ENCODE data around the gene SIGLEC7. TPM values are rescaled to one million over a fixed set of nuclear protein-coding genes. Genes with fewer than 3 reads are reported as not detected.

SIGLEC7 gene
- total RNA-seq, 2 experiments from 2014 or later: 0.20 TPM; not detected in 1

DNA sequence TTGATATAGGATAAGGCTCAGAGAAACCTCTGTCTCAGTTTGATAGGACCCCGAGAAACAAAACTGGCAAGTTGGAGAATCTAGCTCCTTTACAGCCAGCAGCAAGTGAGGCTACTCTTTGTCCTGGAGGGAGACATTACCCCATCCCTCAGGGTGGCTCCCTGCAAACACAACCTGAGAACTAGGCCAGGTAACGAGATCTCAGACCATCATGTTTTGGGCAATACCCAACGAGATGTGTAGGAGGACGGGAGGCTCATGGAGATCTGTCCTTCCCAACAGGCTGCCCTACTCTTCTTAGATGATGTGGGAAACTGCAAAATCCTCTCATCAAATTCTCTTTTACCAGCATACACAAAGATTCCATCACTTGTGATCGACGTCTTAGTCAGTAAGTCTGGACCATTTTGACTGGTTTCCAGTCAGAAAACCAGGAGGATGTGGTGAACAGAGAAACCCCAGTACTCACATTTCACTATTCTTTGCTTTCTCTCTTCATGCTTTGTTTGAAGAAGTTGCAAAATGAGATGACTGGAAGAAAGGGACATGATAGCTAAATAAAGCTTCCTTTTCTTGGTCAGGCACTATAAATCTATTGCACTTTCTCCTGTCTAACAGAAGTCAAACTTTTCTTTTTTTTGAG lies 27.9 kb upstream of the SIGLEC7 start:
- Mint-ChIP-seq H3K4me3 (no peak overlapping the region), H3K4me1 (ENCODE audit: low read depth) (peaks cover 20% of the 10 kb centered on the region), H3K27me3 (no peaks in the 10 kb centered on the region), H3K9me3 (no peaks in the 10 kb centered on the region), H3K27ac (peak overlapping the region; percentile 54), H3K36me3 (ENCODE audit: low read depth) (no peaks in the 10 kb centered on the region)
- Histone ChIP-seq H3K27ac (ENCODE audit: low read depth in 1 of 2, low read length in 2 of 2) (no peak overlapping the region), H3K4me3 (ENCODE audit: low read length) (no peak overlapping the region), H3K9me3 (ENCODE audit: control insufficient read depth in 1 of 2, insufficient read depth in 1 of 2, low read length in 2 of 2) (no peaks in the 10 kb centered on the region), H3K36me3 (ENCODE audit: insufficient read depth, low read length) (no peaks in the 10 kb centered on the region), H3K27me3 (ENCODE audit: control insufficient read depth in 1 of 2, insufficient read depth in 2 of 2, low read length in 2 of 2) (no peaks in the 10 kb centered on the region), H3K4me1 (ENCODE audit: insufficient read depth, low read length) (peaks cover 40% of the 10 kb centered on the region)
- ATAC-seq (ENCODE audit: poor library complexity) (peak; percentile 75), DNase-seq (peak in 1 of 14 experiments; percentile 67)
- ChIA-PET CTCF (interaction anchor here (0.9 kb wide), 1 partner anchor 44 kb away, joined by 3 read pairs; no protein-coding TSS in a partner anchor), POLR2A (interaction anchor here (1.4 kb wide), 1 partner anchor 18 kb away, joined by 6 read pairs; no protein-coding TSS in a partner anchor)
- intact Hi-C loops (cut with DNase I, micrococcal nuclease): no loop called here
- TF ChIP-seq, protein P1, sequence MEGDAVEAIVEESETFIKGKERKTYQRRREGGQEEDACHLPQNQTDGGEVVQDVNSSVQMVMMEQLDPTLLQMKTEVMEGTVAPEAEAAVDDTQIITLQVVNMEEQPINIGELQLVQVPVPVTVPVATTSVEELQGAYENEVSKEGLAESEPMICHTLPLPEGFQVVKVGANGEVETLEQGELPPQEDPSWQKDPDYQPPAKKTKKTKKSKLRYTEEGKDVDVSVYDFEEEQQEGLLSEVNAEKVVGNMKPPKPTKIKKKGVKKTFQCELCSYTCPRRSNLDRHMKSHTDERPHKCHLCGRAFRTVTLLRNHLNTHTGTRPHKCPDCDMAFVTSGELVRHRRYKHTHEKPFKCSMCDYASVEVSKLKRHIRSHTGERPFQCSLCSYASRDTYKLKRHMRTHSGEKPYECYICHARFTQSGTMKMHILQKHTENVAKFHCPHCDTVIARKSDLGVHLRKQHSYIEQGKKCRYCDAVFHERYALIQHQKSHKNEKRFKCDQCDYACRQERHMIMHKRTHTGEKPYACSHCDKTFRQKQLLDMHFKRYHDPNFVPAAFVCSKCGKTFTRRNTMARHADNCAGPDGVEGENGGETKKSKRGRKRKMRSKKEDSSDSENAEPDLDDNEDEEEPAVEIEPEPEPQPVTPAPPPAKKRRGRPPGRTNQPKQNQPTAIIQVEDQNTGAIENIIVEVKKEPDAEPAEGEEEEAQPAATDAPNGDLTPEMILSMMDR (IDR thresholded peaks at IDR 0.05): no peak

DNA sequence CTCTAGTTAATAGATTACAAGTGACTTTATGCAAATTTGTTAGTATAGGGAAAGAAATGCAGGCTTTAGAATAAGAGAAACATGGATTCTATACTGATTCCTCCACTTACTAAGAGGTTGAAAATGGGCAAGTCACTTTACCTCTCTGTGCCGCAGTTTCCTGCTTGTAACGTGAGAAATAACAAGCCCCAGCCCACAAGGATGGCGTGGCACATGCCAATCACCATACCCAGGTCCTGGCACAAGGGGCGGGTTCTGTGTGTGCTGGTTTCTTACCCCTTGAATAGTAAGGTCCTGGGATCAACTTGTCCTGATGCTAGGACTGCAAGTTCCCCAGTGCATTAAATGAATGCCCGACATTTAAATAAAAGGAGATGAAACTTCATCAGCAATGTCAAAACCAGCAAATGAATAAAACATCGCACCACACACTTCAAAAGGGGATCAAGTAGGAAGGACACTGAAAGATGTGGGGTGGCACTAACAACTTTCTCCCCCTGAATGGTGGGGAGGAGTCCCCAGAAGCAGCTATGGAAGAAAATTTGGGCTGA lies 25.3 kb upstream of the SIGLEC7 start:
- no peak overlapping the region for H3K27ac Mint-ChIP-seq
- TF ChIP-seq, protein P1 (IDR thresholded peaks at IDR 0.05): no peak

DNA sequence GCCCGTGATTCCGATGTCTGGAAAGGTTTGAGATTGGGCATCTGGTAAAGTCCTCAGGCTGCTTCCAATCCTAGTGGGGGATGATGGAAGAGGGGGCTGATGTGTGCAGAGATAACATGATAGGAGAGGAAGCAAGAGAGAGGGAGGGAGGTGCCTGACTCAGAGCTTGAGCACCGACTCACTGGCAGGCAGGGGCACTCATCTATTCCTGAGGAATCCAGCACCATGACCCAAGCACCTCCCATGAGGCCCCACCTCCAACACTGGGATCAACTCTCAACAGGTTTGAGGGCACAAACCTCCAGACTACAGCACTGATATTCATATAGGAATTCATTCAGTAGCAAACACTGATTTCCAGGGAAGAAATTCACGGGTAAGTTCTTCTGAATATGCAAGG lies 23.0 kb upstream of the SIGLEC7 start:
- ATAC-seq (ENCODE audit: poor library complexity): no peak
- H3K9me3 ChIP-seq (ENCODE audit: control insufficient read depth in 1 of 2, insufficient read depth in 1 of 2, low read length in 2 of 2): peaks cover 0 to 8% of the 10 kb centered on the region in 2 experiments
- ChIA-PET CTCF (no interaction called here), POLR2A (no interaction called here)
- Mint-ChIP-seq H3K36me3 (ENCODE audit: low read depth) (peaks cover 4% of the 10 kb centered on the region), H3K9me3 (peaks cover 2% of the 10 kb centered on the region), H3K4me3 (no peak overlapping the region), H3K4me1 (ENCODE audit: low read depth) (peaks cover 64% of the 10 kb centered on the region), H3K27ac (no peak overlapping the region), H3K27me3 (no peaks in the 10 kb centered on the region)
- no peak overlapping the region for H3K27ac ChIP-seq (ENCODE audit: low read depth in 1 of 2, low read length in 2 of 2)
- H3K27me3 ChIP-seq (ENCODE audit: control insufficient read depth in 1 of 2, insufficient read depth in 2 of 2, low read length in 2 of 2): no peaks in the 10 kb centered on the region
- intact Hi-C loops (cut with DNase I, micrococcal nuclease): no loop called here
- no peak overlapping the region for H3K4me3 ChIP-seq (ENCODE audit: low read length)
- H3K4me1 ChIP-seq (ENCODE audit: insufficient read depth, low read length): peaks cover 70% of the 10 kb centered on the region
- TF ChIP-seq, protein P1 (IDR thresholded peaks at IDR 0.05): no peak
- DNase-seq: no peak
- H3K36me3 ChIP-seq (ENCODE audit: insufficient read depth, low read length): no peaks in the 10 kb centered on the region

More for the DNA sequence above, 25.3 kb upstream of the SIGLEC7 start:
- Histone ChIP-seq H3K9me3 (ENCODE audit: control insufficient read depth in 1 of 2, insufficient read depth in 1 of 2, low read length in 2 of 2) (no peaks in the 10 kb centered on the region), H3K27me3 (ENCODE audit: control insufficient read depth in 1 of 2, insufficient read depth in 2 of 2, low read length in 2 of 2) (no peaks in the 10 kb centered on the region), H3K4me1 (ENCODE audit: insufficient read depth, low read length) (peaks cover 55% of the 10 kb centered on the region), H3K36me3 (ENCODE audit: insufficient read depth, low read length) (no peaks in the 10 kb centered on the region), H3K4me3 (ENCODE audit: low read length) (no peak overlapping the region), H3K27ac (ENCODE audit: low read depth in 1 of 2, low read length in 2 of 2) (peak overlapping the region in 1 of 2 donors; percentile 17)
- ChIA-PET CTCF (no interaction called here), POLR2A (interaction anchor here (0.8 kb wide), 1 partner anchor 17 kb away, joined by 3 read pairs; no protein-coding TSS in a partner anchor)
- ATAC-seq (ENCODE audit: poor library complexity) (peak; percentile 46), DNase-seq (peak in 3 of 14 experiments; percentile 37 to 72 (median 54))
- H3K9me3 Mint-ChIP-seq: no peaks in the 10 kb centered on the region
- intact Hi-C loops (cut with DNase I, micrococcal nuclease): no loop called here
- no peaks in the 10 kb centered on the region for H3K27me3 Mint-ChIP-seq
- H3K4me3 Mint-ChIP-seq: no peak overlapping the region
- no peaks in the 10 kb centered on the region for H3K36me3 Mint-ChIP-seq (ENCODE audit: low read depth)
- peaks cover 42% of the 10 kb centered on the region for H3K4me1 Mint-ChIP-seq (ENCODE audit: low read depth)

Measured in CD4-positive, alpha-beta T cell (primary cell).